Activated CD8-positive, alpha-beta memory T cell treated with anti-CD3 and anti-CD28 coated beads for 36 hours (primary cell): Measurements from ENCODE around the gene SYNM. TPM values are rescaled to one million over a fixed set of nuclear protein-coding genes. Genes with fewer than 3 reads are reported as not detected.

Experiments used
- CTCF ChIA-PET: fragments of 350-600 bp; sonication (Branson Sonifier 250); formaldehyde crosslinking; loops from one replicate; lab custom pipeline; 2021; ENCODE audit warnings: antibody characterized with exemption; lab: Charles Lee
- POLR2A ChIA-PET: fragments of 350-600 bp; sonication (Branson Sonifier 250); formaldehyde crosslinking; loops from one replicate; lab custom pipeline; 2021; ENCODE audit warnings: antibody characterized with exemption; lab: Charles Lee
- total RNA-seq, 2 experiments: library from RNA; stranded (reverse); gene quantifications; one replicate each; pipeline ENCODE4 v1.2.3, GENCODE V29; 2021

Gene SYNM
- total RNA-seq, 2 experiments from 2014 or later, result 1.0 to 1.2 TPM

- POLR2A ChIA-PET, result no interaction called here
- CTCF ChIA-PET, result no interaction called here
Measured at GRCh38 chr15:99118801-99119546, 14.1 kb downstream of the SYNM start.

- POLR2A ChIA-PET, result no interaction called here
- CTCF ChIA-PET, result no interaction called here
Measured at GRCh38 chr15:99120050-99120777, 15.3 kb downstream of the SYNM start.

- ChIA-PET POLR2A (no interaction called here), CTCF (no interaction called here)
Measured at GRCh38 chr15:99121207-99121606, 16.3 kb downstream of the SYNM start.

GRCh38 chr15:99121691-99122410 is 17.0 kb downstream of the SYNM start:
- CTCF ChIA-PET, result no interaction called here
- POLR2A ChIA-PET, result no interaction called here

GRCh38 chr15:99122831-99123712 is 18.2 kb downstream of the SYNM start:
- POLR2A ChIA-PET, result no interaction called here
- CTCF ChIA-PET, result interaction anchor here (0.6 kb wide), 1 partner anchor 542 kb away, joined by 4 read pairs; no protein-coding TSS in a partner anchor

- POLR2A ChIA-PET, result no interaction called here
- CTCF ChIA-PET, result interaction anchor here (1.7 kb wide), 1 partner anchor 47 kb away, joined by 5 read pairs; no protein-coding TSS in a partner anchor
Measured at GRCh38 chr15:99123713-99124451, 19.0 kb downstream of the SYNM start.

GRCh38 chr15:99124641-99125040 is 19.8 kb downstream of the SYNM start:
- ChIA-PET CTCF (interaction anchor here (1.7 kb wide), 1 partner anchor 48 kb away, joined by 5 read pairs; no protein-coding TSS in a partner anchor), POLR2A (no interaction called here)

GRCh38 chr15:99125061-99125891 is 20.4 kb downstream of the SYNM start:
- ChIA-PET CTCF (interaction anchor here (1.7 kb wide), 1 partner anchor 49 kb away, joined by 5 read pairs; no protein-coding TSS in a partner anchor), POLR2A (no interaction called here)

- ChIA-PET CTCF (no interaction called here), POLR2A (no interaction called here)
Measured at GRCh38 chr15:99126131-99126588, 21.3 kb downstream of the SYNM start.

- CTCF ChIA-PET, result no interaction called here
- POLR2A ChIA-PET, result no interaction called here
Measured at GRCh38 chr15:99126930-99127329, 22.1 kb downstream of the SYNM start.

- CTCF ChIA-PET, result no interaction called here
- POLR2A ChIA-PET, result no interaction called here
Measured at GRCh38 chr15:99127773-99128172, 22.9 kb downstream of the SYNM start.

- CTCF ChIA-PET, result interaction anchor here (0.5 kb wide), 1 partner anchor 572 kb away, joined by 3 read pairs; no protein-coding TSS in a partner anchor
- POLR2A ChIA-PET, result no interaction called here
Measured at GRCh38 chr15:99128411-99128810, 23.5 kb downstream of the SYNM start.

- POLR2A ChIA-PET, result no interaction called here
- CTCF ChIA-PET, result no interaction called here
Measured at GRCh38 chr15:99129644-99130043, 24.8 kb downstream of the SYNM start.

GRCh38 chr15:99130314-99130713 is 25.4 kb downstream of the SYNM start:
- ChIA-PET POLR2A (no interaction called here), CTCF (no interaction called here)

GRCh38 chr15:99130765-99131440 is 26.0 kb downstream of the SYNM start:
- CTCF ChIA-PET, result no interaction called here
- POLR2A ChIA-PET, result no interaction called here

- ChIA-PET POLR2A (no interaction called here), CTCF (no interaction called here)
Measured at GRCh38 chr15:99131441-99132023, 26.7 kb downstream of the SYNM start.

- CTCF ChIA-PET, result no interaction called here
- POLR2A ChIA-PET, result no interaction called here
Measured at GRCh38 chr15:99132122-99132521, 27.2 kb downstream of the SYNM start.
